H1 (cell line): ENCODE measurements around the gene SLC15A4. TPM values are rescaled to one million over a fixed set of nuclear protein-coding genes. Genes with fewer than 3 reads are reported as not detected.

ENCODE experiments used
- CTCF ChIA-PET: fragments of 300-600 bp; sonication (Branson Sonifier 250); formaldehyde crosslinking; loops from one replicate; lab custom pipeline; 2021; ENCODE audit not compliant: partially characterized antibody; lab: Charles Lee
- POLR2A ChIA-PET: fragments of 300-600 bp; sonication (Branson Sonifier 250); formaldehyde crosslinking; loops from one replicate; lab custom pipeline; 2021; ENCODE audit warnings: inconsistent platforms; ENCODE audit not compliant: partially characterized antibody; lab: Charles Lee
- DNase-seq, 2 experiments: peaks; one replicate each; pipeline versions ENCODE4 v3.0.0 to v3.0.0-alpha.2; 2010 to 2022; ENCODE audit warnings: low spot score in 2 of 2, low read depth in 1 of 2, mixed read lengths in 1 of 2
- FAIRE-seq: peaks from 2 replicates; lab custom pipeline; 2011; peaks lifted over from hg19 to GRCh38; lab: Jason Lieb, UNC
- H2AFZ ChIP-seq: 2 replicates; pipeline ENCODE4 v1.8.1; 2012; ENCODE audit warnings: low read length, inconsistent platforms
- H2AK5ac ChIP-seq: 2 replicates; pipeline ENCODE4 v1.6.1; 2013; ENCODE audit warnings: low read depth, low read length
- H2BK120ac ChIP-seq: replicated peaks from 2 replicates; pipeline ENCODE3; 2013; ENCODE audit warnings: low read depth, low read length, inconsistent platforms
- H2BK12ac ChIP-seq: 2 replicates; pipeline ENCODE4 v1.6.1; 2013; ENCODE audit warnings: low read depth, low read length
- H2BK15ac ChIP-seq: 2 replicates; pipeline ENCODE4 v1.6.1; 2013; ENCODE audit warnings: low read length
- H2BK20ac ChIP-seq: 2 replicates; pipeline ENCODE4 v1.6.1; 2013; ENCODE audit warnings: low read length
- H2BK5ac ChIP-seq: 2 replicates; pipeline ENCODE4 v1.6.1; 2013; ENCODE audit warnings: low read depth, low read length
- H3K14ac ChIP-seq: 2 replicates; pipeline ENCODE4 v1.6.1; 2013; ENCODE audit warnings: inconsistent platforms; ENCODE audit not compliant: insufficient read length
- H3K18ac ChIP-seq: 2 replicates; pipeline ENCODE4 v1.6.1; 2013; ENCODE audit warnings: low read length; ENCODE audit errors: extremely low read depth
- H3K23ac ChIP-seq: 2 replicates; pipeline ENCODE4 v1.6.1; 2013; ENCODE audit warnings: inconsistent platforms; ENCODE audit not compliant: insufficient read length
- H3K23me2 ChIP-seq: 2 replicates; pipeline ENCODE4 v1.6.1; 2013; ENCODE audit warnings: low read depth, low read length
- H3K27ac ChIP-seq: 2 replicates; pipeline ENCODE4 v1.6.1; 2011; ENCODE audit warnings: low read depth, low read length, inconsistent platforms
- H3K27me3 ChIP-seq, 4 experiments: replicated peaks in 1 of 4; 1 replicate in 1 of 4; 2 replicates in 3 of 4; pipeline versions ENCODE4 v1.6.1 to v1.8.1; 2011 to 2013; ENCODE audit warnings: low read length in 3 of 4, mild to moderate bottlenecking in 3 of 4, inconsistent platforms in 2 of 4, mixed read lengths in 2 of 4, moderate library complexity in 1 of 4; ENCODE audit not compliant: control insufficient read depth in 3 of 4, insufficient read depth in 3 of 4; ENCODE audit errors: extremely low read depth in 1 of 4
- H3K36me3 ChIP-seq, 4 experiments: 2 replicates each; pipeline versions ENCODE4 v1.6.1 to v1.8.1; 2011 to 2013; ENCODE audit warnings: mild to moderate bottlenecking in 4 of 4, low read length in 3 of 4, moderate library complexity in 2 of 4, control low read depth in 1 of 4, inconsistent platforms in 1 of 4; ENCODE audit not compliant: insufficient read depth in 4 of 4, control insufficient read depth in 2 of 4
- H3K4ac ChIP-seq: replicated peaks from 2 replicates; pipeline ENCODE3; 2013; ENCODE audit warnings: low read length, low read depth, mixed read lengths, inconsistent platforms; ENCODE audit not compliant: insufficient read length
- H3K4me1 ChIP-seq, 4 experiments: replicated peaks in 1 of 4; 1 replicate in 1 of 4; 2 replicates in 3 of 4; pipeline versions ENCODE4 v1.6.1 to v1.8.1; 2011 to 2013; ENCODE audit warnings: low read length in 3 of 4, inconsistent platforms in 2 of 4, mixed read lengths in 1 of 4; ENCODE audit not compliant: insufficient read depth in 4 of 4, control insufficient read depth in 3 of 4
- H3K4me2 ChIP-seq, 2 experiments: 2 replicates each; pipeline versions ENCODE4 v1.6.1 to v1.8.1; 2011 to 2013; ENCODE audit warnings: low read depth in 2 of 2, low read length in 2 of 2, control low read depth in 1 of 2, inconsistent platforms in 1 of 2, mild to moderate bottlenecking in 1 of 2; ENCODE audit not compliant: insufficient read depth in 1 of 2
- H3K4me3 ChIP-seq, 4 experiments: fragments of 200-600, 300-600 bp in 1 of 4; sonication (generic), shearing (Covaris generic), sonication (Bioruptor Twin) in 1 of 4; 2 replicates each; pipeline versions ENCODE4 v1.5.1 to v1.8.1; 2011 to 2016; ENCODE audit warnings: low read length in 4 of 4, low read depth in 3 of 4, control low read depth in 2 of 4, inconsistent platforms in 2 of 4, mild to moderate bottlenecking in 2 of 4, mixed read lengths in 1 of 4, moderate library complexity in 1 of 4; ENCODE audit not compliant: insufficient read depth in 2 of 4; ENCODE audit errors: extremely low read depth in 1 of 4
- H3K56ac ChIP-seq: replicated peaks from 2 replicates; pipeline ENCODE3; 2013; ENCODE audit warnings: low read depth, mild to moderate bottlenecking, mixed read lengths, low read length, inconsistent platforms; ENCODE audit not compliant: insufficient read length
- H3K79me1 ChIP-seq: 2 replicates; pipeline ENCODE4 v1.6.1; 2013; ENCODE audit warnings: low read depth, low read length, control low read depth
- H3K79me2 ChIP-seq, 2 experiments: 2 replicates each; pipeline versions ENCODE4 v1.6.1 to v1.8.1; 2012 to 2013; ENCODE audit warnings: low read length in 2 of 2, mild to moderate bottlenecking in 2 of 2, inconsistent platforms in 1 of 2; ENCODE audit not compliant: insufficient read depth in 2 of 2, control insufficient read depth in 1 of 2
- H3K9ac ChIP-seq, 4 experiments: replicated peaks in 1 of 4; 1 replicate in 1 of 4; 2 replicates in 3 of 4; pipeline versions ENCODE4 v1.6.1 to v1.8.1; 2011 to 2013; ENCODE audit warnings: low read depth in 3 of 4, low read length in 3 of 4, control low read depth in 2 of 4, mild to moderate bottlenecking in 2 of 4, moderate library complexity in 2 of 4, inconsistent platforms in 1 of 4; ENCODE audit errors: extremely low read depth in 1 of 4
- H3K9me3 ChIP-seq, 2 experiments: 2 replicates each; pipeline versions ENCODE4 v1.6.1 to v1.8.1; 2012 to 2013; ENCODE audit warnings: mild to moderate bottlenecking in 2 of 2, moderate library complexity in 2 of 2, control low read depth in 1 of 2, inconsistent platforms in 1 of 2, low read depth in 1 of 2, low read length in 1 of 2, mixed read lengths in 1 of 2; ENCODE audit not compliant: insufficient read depth in 2 of 2
- H4K20me1 ChIP-seq, 2 experiments: replicated peaks in 1 of 2; 2 replicates each; pipeline versions ENCODE3 to v1.8.1; 2011 to 2013; ENCODE audit warnings: inconsistent platforms in 2 of 2, low read length in 2 of 2, mild to moderate bottlenecking in 1 of 2; ENCODE audit not compliant: insufficient read depth in 2 of 2, control insufficient read depth in 1 of 2
- H4K5ac ChIP-seq: 2 replicates; pipeline ENCODE4 v1.6.1; 2013; ENCODE audit warnings: low read length, low read depth, mixed read lengths, inconsistent platforms; ENCODE audit not compliant: insufficient read length
- H4K8ac ChIP-seq: 2 replicates; pipeline ENCODE4 v1.8.0; 2013; ENCODE audit warnings: mild to moderate bottlenecking, moderate library complexity, low read length, inconsistent platforms; ENCODE audit not compliant: insufficient read depth; ENCODE audit errors: extremely low read depth
- H4K91ac ChIP-seq: replicated peaks from 2 replicates; pipeline ENCODE3; 2013; ENCODE audit warnings: low read length, mixed read lengths, inconsistent platforms; ENCODE audit not compliant: insufficient read length
- ATF3 ChIP-seq: IDR thresholded peaks from 2 replicates; pipeline ENCODE4 v1.6.1; 2011; ENCODE audit warnings: low read depth, mild to moderate bottlenecking, low read length; ENCODE audit not compliant: insufficient read depth
- BACH1 ChIP-seq: IDR thresholded peaks from 2 replicates; pipeline ENCODE4 v1.6.1; 2012; ENCODE audit warnings: low read length, improper control_type of control experiment
- CEBPB ChIP-seq: IDR thresholded peaks from 2 replicates; pipeline ENCODE4 v1.6.1; 2012; ENCODE audit warnings: low read depth, low read length
- CHD1 ChIP-seq: IDR thresholded peaks from 2 replicates; pipeline ENCODE4 v1.6.1; 2012; ENCODE audit warnings: low read depth, low read length, improper control_type of control experiment
- EGR1 ChIP-seq: IDR thresholded peaks from 2 replicates; pipeline ENCODE4 v1.6.1; 2011; ENCODE audit warnings: low read depth, low read length, borderline replicate concordance
- EZH2 ChIP-seq: fragments of 200-600 bp; sonication (generic); IDR thresholded peaks from 2 replicates; pipeline ENCODE4 v1.7.1; 2012; ENCODE audit warnings: low read depth, mild to moderate bottlenecking, moderate library complexity, low read length, inconsistent platforms; ENCODE audit not compliant: severe bottlenecking
- GTF2F1 ChIP-seq: IDR thresholded peaks from 2 replicates; pipeline ENCODE4 v1.6.1; 2012; ENCODE audit warnings: low read depth, low read length, improper control_type of control experiment, borderline replicate concordance
- POLR2A ChIP-seq, 2 experiments: IDR thresholded peaks; 1 replicate in 1 of 2; 2 replicates in 1 of 2; pipeline ENCODE4 v1.6.1; 2011; ENCODE audit warnings: low read depth in 2 of 2, low read length in 2 of 2, mild to moderate bottlenecking in 2 of 2; ENCODE audit errors: control extremely low read depth in 1 of 2
- RXRA ChIP-seq: IDR thresholded peaks from 2 replicates; pipeline ENCODE4 v1.6.1; 2011; ENCODE audit warnings: low read depth, mild to moderate bottlenecking, low read length, moderate library complexity; ENCODE audit not compliant: insufficient read depth
- SAP30 ChIP-seq: fragments of 300-600 bp; sonication (generic); IDR thresholded peaks from 2 replicates; pipeline ENCODE4 v1.7.1; 2012; ENCODE audit warnings: low read length, moderate library complexity, mild to moderate bottlenecking, inconsistent platforms; ENCODE audit not compliant: insufficient read depth, insufficient replicate concordance
- SP4 ChIP-seq: IDR thresholded peaks from 2 replicates; pipeline ENCODE4 v1.6.1; 2012; ENCODE audit warnings: low read length, inconsistent platforms
- TBP ChIP-seq: IDR thresholded peaks from 2 replicates; pipeline ENCODE4 v1.6.1; 2011; ENCODE audit warnings: low read depth, low read length, improper control_type of control experiment
- WGBS, 2 experiments: shearing (Covaris generic) in 1 of 2; methylation state at CpG; one replicate each; pipeline versions ENCODE4 v1.1.6 to v1.1.7; 2013 to 2015; ENCODE audit warnings: low lambda C conversion rate in 2 of 2, mixed read lengths in 2 of 2, inconsistent platforms in 1 of 2, low coverage in 1 of 2, missing lambda C conversion rate in 1 of 2; ENCODE audit not compliant: insufficient replicate concordance in 2 of 2, insufficient coverage in 1 of 2, insufficient read length in 1 of 2; ENCODE audit errors: extremely low coverage in 1 of 2, missing lambda C conversion rate in 1 of 2; 5-methylcytosine and 5-hydroxymethylcytosine counted together
- polyA plus RNA-seq, 7 experiments: library from polyadenylated mRNA; depleted of rRNA in 3 of 7; stranded (reverse) in 5 of 7; unstranded in 2 of 7; fragments of >200 nt in 5 of 7; fragments of 200-250 nt in 2 of 7; gene quantifications; 1 replicate in 5 of 7; 2 replicates in 1 of 7; 4 replicates in 1 of 7; pipeline versions ENCODE4 v1.2.1 to v1.2.3, GENCODE V29; 2011 to 2013; ENCODE audit warnings: missing spikeins in 2 of 7, mixed read lengths in 2 of 7
- total RNA-seq: library from RNA; stranded (reverse); fragmentation: NEBNext Ultra II Directional; extraction: Animal tissue kit (Norgen Biotek cat#: 25700); gene quantifications from 2 replicates; pipeline ENCODE4 v1.2.1, GENCODE V29; 2021

SLC15A4 gene
- total and polyA plus RNA-seq, 2 of the 8 experiments (the other 6 are each of a cell fraction or from before 2014, with no cell fraction given), result 22.7 to 26.6 TPM

- Histone ChIP-seq H3K27me3 (no peaks in the 10 kb centered on the region; a peak in 2 of 7 replicates), H4K20me1 (peaks cover 23 to 39% of the 10 kb centered on the region in 2 experiments), H3K14ac (no peak overlapping the region), H2BK5ac (no peak overlapping the region), H3K79me2 (no peaks in the 10 kb centered on the region; a peak in 1 of 4 replicates), H3K9ac (no peak overlapping the region), H3K9me3 (no peaks in the 10 kb centered on the region), H2AK5ac (no peak overlapping the region), H3K23ac (no peak overlapping the region), H2AFZ (no peak overlapping the region), H3K36me3 (peaks cover 7 to 67% (median 27%) of the 10 kb centered on the region in 4 experiments), H3K56ac (no peak overlapping the region), H3K4me1 (peaks cover 7 to 14% (median 11%) of the 10 kb centered on the region in 4 experiments), H4K91ac (no peak overlapping the region), H2BK120ac (no peak overlapping the region), H3K27ac (no peak overlapping the region), H2BK12ac (no peak overlapping the region), H3K4me2 (no peak overlapping the region), H3K79me1 (no peaks in the 10 kb centered on the region; the same call in 1 of the 2 replicates), H3K18ac (no peak overlapping the region), H4K5ac (no peak overlapping the region), H3K4me3 (no peak overlapping the region), H3K4ac (no peak overlapping the region), H4K8ac (no peak overlapping the region), H2BK15ac (no peak overlapping the region), H3K23me2 (no peaks in the 10 kb centered on the region; the same call in 1 of the 2 replicates), H2BK20ac (no peak overlapping the region)
- WGBS, 2 experiments, result 83% methylated on average over 20 of the region's 20 CpGs; no CpG with 5 or more reads in 1 of the 2 experiments
- POLR2A ChIA-PET, result no interaction called here
- FAIRE-seq, result no peak
- CTCF ChIA-PET, result interaction anchor here (1.2 to 5.7 kb wide), 4 partner anchors 10 to 13 kb away, joined by 4 to 23 read pairs (median 11); no protein-coding TSS in a partner anchor
- DNase-seq, result no peak
- no peak for TF ChIP-seq ATF3
- no peak for TF ChIP-seq EGR1
- no peak for TF ChIP-seq CHD1
- TF ChIP-seq BACH1, result no peak
- no peak for TF ChIP-seq TBP
- TF ChIP-seq SAP30, result no peak
- TF ChIP-seq EZH2, result no peak
- no peak for TF ChIP-seq RXRA
- no peak for TF ChIP-seq GTF2F1
- TF ChIP-seq SP4, result no peak
- no peak for TF ChIP-seq CEBPB
- TF ChIP-seq POLR2A (IDR thresholded peaks at IDR 0.05; ENCODE audit: control extremely low read depth in 1 of 2, low read depth in 2 of 2, low read length in 2 of 2), result no peak
Observed at GRCh38 chr12:128794661-128795529, 28.9 kb downstream of the SLC15A4 start.
